H1 (cell line): Measurements from ENCODE around the gene EPB41L4A. TPM values are rescaled to one million over a fixed set of nuclear protein-coding genes. Genes with fewer than 3 reads are reported as not detected.

Experiments used
- CTCF ChIA-PET: fragments of 300-600 bp; sonication (Branson Sonifier 250); formaldehyde crosslinking; loops from one replicate; lab custom pipeline; 2021; ENCODE audit not compliant: partially characterized antibody; lab: Charles Lee
- POLR2A ChIA-PET: fragments of 300-600 bp; sonication (Branson Sonifier 250); formaldehyde crosslinking; loops from one replicate; lab custom pipeline; 2021; ENCODE audit warnings: inconsistent platforms; ENCODE audit not compliant: partially characterized antibody; lab: Charles Lee
- DNase-seq, 2 experiments: peaks; one replicate each; pipeline versions ENCODE4 v3.0.0 to v3.0.0-alpha.2; 2010 to 2022; ENCODE audit warnings: low spot score in 2 of 2, low read depth in 1 of 2, mixed read lengths in 1 of 2
- FAIRE-seq: peaks from 2 replicates; lab custom pipeline; 2011; peaks lifted over from hg19 to GRCh38; lab: Jason Lieb, UNC
- H2AFZ ChIP-seq: 2 replicates; pipeline ENCODE4 v1.8.1; 2012; ENCODE audit warnings: low read length, inconsistent platforms
- H2AK5ac ChIP-seq: 2 replicates; pipeline ENCODE4 v1.6.1; 2013; ENCODE audit warnings: low read depth, low read length
- H2BK120ac ChIP-seq: replicated peaks from 2 replicates; pipeline ENCODE3; 2013; ENCODE audit warnings: low read depth, low read length, inconsistent platforms
- H2BK12ac ChIP-seq: 2 replicates; pipeline ENCODE4 v1.6.1; 2013; ENCODE audit warnings: low read depth, low read length
- H2BK15ac ChIP-seq: 2 replicates; pipeline ENCODE4 v1.6.1; 2013; ENCODE audit warnings: low read length
- H2BK20ac ChIP-seq: 2 replicates; pipeline ENCODE4 v1.6.1; 2013; ENCODE audit warnings: low read length
- H2BK5ac ChIP-seq: 2 replicates; pipeline ENCODE4 v1.6.1; 2013; ENCODE audit warnings: low read depth, low read length
- H3K14ac ChIP-seq: 2 replicates; pipeline ENCODE4 v1.6.1; 2013; ENCODE audit warnings: inconsistent platforms; ENCODE audit not compliant: insufficient read length
- H3K18ac ChIP-seq: 2 replicates; pipeline ENCODE4 v1.6.1; 2013; ENCODE audit warnings: low read length; ENCODE audit errors: extremely low read depth
- H3K23ac ChIP-seq: 2 replicates; pipeline ENCODE4 v1.6.1; 2013; ENCODE audit warnings: inconsistent platforms; ENCODE audit not compliant: insufficient read length
- H3K23me2 ChIP-seq: 2 replicates; pipeline ENCODE4 v1.6.1; 2013; ENCODE audit warnings: low read depth, low read length
- H3K27ac ChIP-seq: 2 replicates; pipeline ENCODE4 v1.6.1; 2011; ENCODE audit warnings: low read depth, low read length, inconsistent platforms
- H3K27me3 ChIP-seq, 4 experiments: replicated peaks in 1 of 4; 1 replicate in 1 of 4; 2 replicates in 3 of 4; pipeline versions ENCODE4 v1.6.1 to v1.8.1; 2011 to 2013; ENCODE audit warnings: low read length in 3 of 4, mild to moderate bottlenecking in 3 of 4, inconsistent platforms in 2 of 4, mixed read lengths in 2 of 4, moderate library complexity in 1 of 4; ENCODE audit not compliant: control insufficient read depth in 3 of 4, insufficient read depth in 3 of 4; ENCODE audit errors: extremely low read depth in 1 of 4
- H3K36me3 ChIP-seq, 4 experiments: 2 replicates each; pipeline versions ENCODE4 v1.6.1 to v1.8.1; 2011 to 2013; ENCODE audit warnings: mild to moderate bottlenecking in 4 of 4, low read length in 3 of 4, moderate library complexity in 2 of 4, control low read depth in 1 of 4, inconsistent platforms in 1 of 4; ENCODE audit not compliant: insufficient read depth in 4 of 4, control insufficient read depth in 2 of 4
- H3K4ac ChIP-seq: replicated peaks from 2 replicates; pipeline ENCODE3; 2013; ENCODE audit warnings: low read length, low read depth, mixed read lengths, inconsistent platforms; ENCODE audit not compliant: insufficient read length
- H3K4me1 ChIP-seq, 4 experiments: replicated peaks in 1 of 4; 1 replicate in 1 of 4; 2 replicates in 3 of 4; pipeline versions ENCODE4 v1.6.1 to v1.8.1; 2011 to 2013; ENCODE audit warnings: low read length in 3 of 4, inconsistent platforms in 2 of 4, mixed read lengths in 1 of 4; ENCODE audit not compliant: insufficient read depth in 4 of 4, control insufficient read depth in 3 of 4
- H3K4me2 ChIP-seq, 2 experiments: 2 replicates each; pipeline versions ENCODE4 v1.6.1 to v1.8.1; 2011 to 2013; ENCODE audit warnings: low read depth in 2 of 2, low read length in 2 of 2, control low read depth in 1 of 2, inconsistent platforms in 1 of 2, mild to moderate bottlenecking in 1 of 2; ENCODE audit not compliant: insufficient read depth in 1 of 2
- H3K4me3 ChIP-seq, 4 experiments: fragments of 200-600, 300-600 bp in 1 of 4; sonication (generic), shearing (Covaris generic), sonication (Bioruptor Twin) in 1 of 4; 2 replicates each; pipeline versions ENCODE4 v1.5.1 to v1.8.1; 2011 to 2016; ENCODE audit warnings: low read length in 4 of 4, low read depth in 3 of 4, control low read depth in 2 of 4, inconsistent platforms in 2 of 4, mild to moderate bottlenecking in 2 of 4, mixed read lengths in 1 of 4, moderate library complexity in 1 of 4; ENCODE audit not compliant: insufficient read depth in 2 of 4; ENCODE audit errors: extremely low read depth in 1 of 4
- H3K56ac ChIP-seq: replicated peaks from 2 replicates; pipeline ENCODE3; 2013; ENCODE audit warnings: low read depth, mild to moderate bottlenecking, mixed read lengths, low read length, inconsistent platforms; ENCODE audit not compliant: insufficient read length
- H3K79me1 ChIP-seq: 2 replicates; pipeline ENCODE4 v1.6.1; 2013; ENCODE audit warnings: low read depth, low read length, control low read depth
- H3K79me2 ChIP-seq, 2 experiments: 2 replicates each; pipeline versions ENCODE4 v1.6.1 to v1.8.1; 2012 to 2013; ENCODE audit warnings: low read length in 2 of 2, mild to moderate bottlenecking in 2 of 2, inconsistent platforms in 1 of 2; ENCODE audit not compliant: insufficient read depth in 2 of 2, control insufficient read depth in 1 of 2
- H3K9ac ChIP-seq, 4 experiments: replicated peaks in 1 of 4; 1 replicate in 1 of 4; 2 replicates in 3 of 4; pipeline versions ENCODE4 v1.6.1 to v1.8.1; 2011 to 2013; ENCODE audit warnings: low read depth in 3 of 4, low read length in 3 of 4, control low read depth in 2 of 4, mild to moderate bottlenecking in 2 of 4, moderate library complexity in 2 of 4, inconsistent platforms in 1 of 4; ENCODE audit errors: extremely low read depth in 1 of 4
- H3K9me3 ChIP-seq, 2 experiments: 2 replicates each; pipeline versions ENCODE4 v1.6.1 to v1.8.1; 2012 to 2013; ENCODE audit warnings: mild to moderate bottlenecking in 2 of 2, moderate library complexity in 2 of 2, control low read depth in 1 of 2, inconsistent platforms in 1 of 2, low read depth in 1 of 2, low read length in 1 of 2, mixed read lengths in 1 of 2; ENCODE audit not compliant: insufficient read depth in 2 of 2
- H4K20me1 ChIP-seq, 2 experiments: replicated peaks in 1 of 2; 2 replicates each; pipeline versions ENCODE3 to v1.8.1; 2011 to 2013; ENCODE audit warnings: inconsistent platforms in 2 of 2, low read length in 2 of 2, mild to moderate bottlenecking in 1 of 2; ENCODE audit not compliant: insufficient read depth in 2 of 2, control insufficient read depth in 1 of 2
- H4K5ac ChIP-seq: 2 replicates; pipeline ENCODE4 v1.6.1; 2013; ENCODE audit warnings: low read length, low read depth, mixed read lengths, inconsistent platforms; ENCODE audit not compliant: insufficient read length
- H4K8ac ChIP-seq: 2 replicates; pipeline ENCODE4 v1.8.0; 2013; ENCODE audit warnings: mild to moderate bottlenecking, moderate library complexity, low read length, inconsistent platforms; ENCODE audit not compliant: insufficient read depth; ENCODE audit errors: extremely low read depth
- H4K91ac ChIP-seq: replicated peaks from 2 replicates; pipeline ENCODE3; 2013; ENCODE audit warnings: low read length, mixed read lengths, inconsistent platforms; ENCODE audit not compliant: insufficient read length
- BCL11A ChIP-seq, 2 experiments: IDR thresholded peaks; one replicate each; pipeline ENCODE4 v1.6.1; 2011; ENCODE audit warnings: low read depth in 2 of 2, low read length in 2 of 2, mild to moderate bottlenecking in 2 of 2
- CBX5 ChIP-seq: fragments of 300-800, 300-1000 bp; sonication (generic); IDR thresholded peaks from 2 replicates; pipeline ENCODE4 v1.7.1; 2016; ENCODE audit warnings: antibody characterized with exemption, low read length, low read depth
- CBX8 ChIP-seq: fragments of 300-800, 300-1000 bp; sonication (generic); IDR thresholded peaks from 2 replicates; pipeline ENCODE4 v1.7.1; 2016; ENCODE audit warnings: low read depth, low read length, borderline replicate concordance
- CHD1 ChIP-seq: IDR thresholded peaks from 2 replicates; pipeline ENCODE4 v1.6.1; 2012; ENCODE audit warnings: low read depth, low read length, improper control_type of control experiment
- CHD2 ChIP-seq: IDR thresholded peaks from 2 replicates; pipeline ENCODE4 v1.6.1; 2012; ENCODE audit warnings: low read length, improper control_type of control experiment
- EGR1 ChIP-seq: IDR thresholded peaks from 2 replicates; pipeline ENCODE4 v1.6.1; 2011; ENCODE audit warnings: low read depth, low read length, borderline replicate concordance
- MAFK ChIP-seq: IDR thresholded peaks from 2 replicates; pipeline ENCODE4 v1.6.1; 2012; ENCODE audit warnings: low read depth, mild to moderate bottlenecking, improper control_type of control experiment, low read length
- NANOG ChIP-seq: IDR thresholded peaks from 2 replicates; pipeline ENCODE4 v1.6.1; 2011; ENCODE audit warnings: low read length, low read depth, mild to moderate bottlenecking, inconsistent platforms; ENCODE audit not compliant: insufficient read depth, poor library complexity, severe bottlenecking
- NRF1 ChIP-seq: IDR thresholded peaks from 2 replicates; pipeline ENCODE4 v1.6.1; 2011; ENCODE audit warnings: mild to moderate bottlenecking, low read depth, low read length, improper control_type of control experiment
- RFX5 ChIP-seq: IDR thresholded peaks from 2 replicates; pipeline ENCODE4 v1.6.1; 2011; ENCODE audit warnings: low read depth, low read length, improper control_type of control experiment, borderline replicate concordance
- TEAD4 ChIP-seq: IDR thresholded peaks from 2 replicates; pipeline ENCODE4 v1.6.1; 2012; ENCODE audit warnings: low read depth, low read length, inconsistent platforms, mixed read lengths
- WGBS, 2 experiments: shearing (Covaris generic) in 1 of 2; methylation state at CpG; one replicate each; pipeline versions ENCODE4 v1.1.6 to v1.1.7; 2013 to 2015; ENCODE audit warnings: low lambda C conversion rate in 2 of 2, mixed read lengths in 2 of 2, inconsistent platforms in 1 of 2, low coverage in 1 of 2, missing lambda C conversion rate in 1 of 2; ENCODE audit not compliant: insufficient replicate concordance in 2 of 2, insufficient coverage in 1 of 2, insufficient read length in 1 of 2; ENCODE audit errors: extremely low coverage in 1 of 2, missing lambda C conversion rate in 1 of 2; 5-methylcytosine and 5-hydroxymethylcytosine counted together
- polyA plus RNA-seq, 7 experiments: library from polyadenylated mRNA; depleted of rRNA in 3 of 7; stranded (reverse) in 5 of 7; unstranded in 2 of 7; fragments of >200 nt in 5 of 7; fragments of 200-250 nt in 2 of 7; gene quantifications; 1 replicate in 5 of 7; 2 replicates in 1 of 7; 4 replicates in 1 of 7; pipeline versions ENCODE4 v1.2.1 to v1.2.3, GENCODE V29; 2011 to 2013; ENCODE audit warnings: missing spikeins in 2 of 7, mixed read lengths in 2 of 7
- total RNA-seq: library from RNA; stranded (reverse); fragmentation: NEBNext Ultra II Directional; extraction: Animal tissue kit (Norgen Biotek cat#: 25700); gene quantifications from 2 replicates; pipeline ENCODE4 v1.2.1, GENCODE V29; 2021
- TF ChIP-seq, protein P1 (sequence below): IDR thresholded peaks from 2 replicates; pipeline ENCODE4 v1.6.1; 2011; ENCODE audit warnings: low read depth, mild to moderate bottlenecking, low read length; ENCODE audit not compliant: insufficient read depth

EPB41L4A gene
- total and polyA plus RNA-seq, 2 of the 8 experiments (the other 6 are each of a cell fraction or from before 2014, with no cell fraction given): 1.6 to 4.6 TPM

DNA sequence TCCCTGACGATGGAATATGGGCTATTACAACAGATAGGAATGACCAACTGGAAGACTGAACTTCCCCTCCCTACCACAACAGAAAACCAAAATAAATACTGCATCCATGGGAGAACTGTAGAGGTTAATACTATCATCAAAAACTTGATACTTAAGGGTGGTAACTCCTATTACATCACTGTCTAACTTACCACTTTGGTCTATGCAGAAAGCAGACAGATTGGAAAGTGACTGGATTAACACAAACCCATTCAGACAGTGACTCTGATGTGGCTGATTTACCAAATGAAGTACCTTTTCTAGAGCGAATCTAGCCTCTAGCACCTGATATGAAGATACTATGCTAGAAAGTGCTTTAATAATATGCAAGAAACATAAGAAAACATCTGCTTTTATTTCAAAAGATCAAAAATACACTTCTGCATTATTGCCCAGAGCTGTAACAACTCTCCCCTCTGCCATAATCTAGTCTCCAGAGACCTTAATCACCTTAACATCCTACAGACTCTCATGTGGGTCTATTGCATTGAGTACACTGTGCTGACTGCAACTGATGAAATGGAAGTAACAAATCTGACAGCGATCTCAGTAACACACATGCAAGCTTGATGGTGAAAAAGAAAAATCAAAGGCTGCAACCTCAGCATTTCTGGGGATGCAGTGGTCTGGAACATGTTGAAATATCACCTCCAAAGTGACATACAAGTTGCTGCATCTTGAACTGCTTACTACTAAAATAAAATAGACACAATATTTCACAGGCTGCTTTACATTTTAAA is 62.7 kb downstream of the EPB41L4A start:
- H3K79me1 ChIP-seq: no peaks in the 10 kb centered on the region
- 90% methylated on average over 3 of the region's 3 CpGs; no CpG with 5 or more reads in 1 of the 2 experiments for WGBS, 2 experiments
- no peak for TF ChIP-seq CBX8
- TF ChIP-seq EGR1: no peak
- no peak for TF ChIP-seq RFX5
- TF ChIP-seq MAFK: no peak
- TF ChIP-seq TEAD4: no peak
- TF ChIP-seq CBX5: no peak
- TF ChIP-seq, protein P1, sequence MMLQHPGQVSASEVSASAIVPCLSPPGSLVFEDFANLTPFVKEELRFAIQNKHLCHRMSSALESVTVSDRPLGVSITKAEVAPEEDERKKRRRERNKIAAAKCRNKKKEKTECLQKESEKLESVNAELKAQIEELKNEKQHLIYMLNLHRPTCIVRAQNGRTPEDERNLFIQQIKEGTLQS: no peak
- no peak for TF ChIP-seq BCL11A (IDR thresholded peaks at IDR 0.05; ENCODE audit: low read depth in 2 of 2, low read length in 2 of 2)
- TF ChIP-seq CHD1: no peak
- TF ChIP-seq CHD2: no peak
- no peak for TF ChIP-seq NRF1
- no peak for TF ChIP-seq NANOG

More for the DNA sequence above, 62.7 kb downstream of the EPB41L4A start:
- no peak overlapping the region for H2AFZ ChIP-seq
- no peak overlapping the region for H2BK120ac ChIP-seq
- H3K9ac ChIP-seq: no peak overlapping the region
- no peaks in the 10 kb centered on the region for H4K20me1 ChIP-seq
- ChIA-PET CTCF (interaction anchor here (4.1 kb wide), 1 partner anchor 12 kb away, joined by 25 read pairs; no protein-coding TSS in a partner anchor), POLR2A (no interaction called here)
- no peaks in the 10 kb centered on the region for H3K27me3 ChIP-seq
- no peaks in the 10 kb centered on the region for H3K23me2 ChIP-seq
- no peak overlapping the region for H3K4ac ChIP-seq
- H2BK15ac ChIP-seq: no peak overlapping the region
- H3K9me3 ChIP-seq: peaks cover 0 to 9% of the 10 kb centered on the region in 2 experiments; a peak in 2 of 4 replicates
- no peak overlapping the region for H3K4me3 ChIP-seq
- H3K4me2 ChIP-seq: no peak overlapping the region
- no peak overlapping the region for H3K23ac ChIP-seq
- no peak overlapping the region for H3K14ac ChIP-seq
- no peak overlapping the region for H3K18ac ChIP-seq
- no peak overlapping the region for H4K91ac ChIP-seq
- DNase-seq (no peak), FAIRE-seq (no peak)
- peaks cover 0 to 10% (median under 1%) of the 10 kb centered on the region in 4 experiments; a peak in 2 of 7 replicates for H3K4me1 ChIP-seq
- no peak overlapping the region for H2BK12ac ChIP-seq
- no peak overlapping the region for H3K27ac ChIP-seq
- H2BK5ac ChIP-seq: no peak overlapping the region
- no peak overlapping the region for H4K5ac ChIP-seq
- H2AK5ac ChIP-seq: no peak overlapping the region
- H3K79me2 ChIP-seq: no peaks in the 10 kb centered on the region
- no peak overlapping the region for H2BK20ac ChIP-seq
- H3K56ac ChIP-seq: no peak overlapping the region
- H3K36me3 ChIP-seq: no peaks in the 10 kb centered on the region
- no peak overlapping the region for H4K8ac ChIP-seq
